M059J (cell line): ENCODE measurements around the gene CKS1B. TPM values are rescaled to one million over a fixed set of nuclear protein-coding genes. Genes with fewer than 3 reads are reported as not detected.
A peak's percentile ranks its signal among the peaks of the same experiment; 100 is the strongest.

Experiments
- DNase-seq: peaks from one replicate; pipeline ENCODE4 v3.0.0-alpha.2; 2012; ENCODE audit warnings: low read depth
- total RNA-seq: library from RNA; depleted of rRNA; stranded (reverse); fragments of >200 nt; shearing (Covaris generic); gene quantifications from 2 replicates; pipeline ENCODE4 v1.2.3, GENCODE V29; 2014; rRNA removed

The CKS1B gene
- 338 TPM in 2 replicates for total RNA-seq

GRCh38 chr1:154974102-154974807 lies at the start of gene CKS1B:
CKS1B (plus strand) TSS chr1:154974681; CDS start chr1:154974746, 65 bp downstream.
- peak; percentile 100 for DNase-seq

DNA sequence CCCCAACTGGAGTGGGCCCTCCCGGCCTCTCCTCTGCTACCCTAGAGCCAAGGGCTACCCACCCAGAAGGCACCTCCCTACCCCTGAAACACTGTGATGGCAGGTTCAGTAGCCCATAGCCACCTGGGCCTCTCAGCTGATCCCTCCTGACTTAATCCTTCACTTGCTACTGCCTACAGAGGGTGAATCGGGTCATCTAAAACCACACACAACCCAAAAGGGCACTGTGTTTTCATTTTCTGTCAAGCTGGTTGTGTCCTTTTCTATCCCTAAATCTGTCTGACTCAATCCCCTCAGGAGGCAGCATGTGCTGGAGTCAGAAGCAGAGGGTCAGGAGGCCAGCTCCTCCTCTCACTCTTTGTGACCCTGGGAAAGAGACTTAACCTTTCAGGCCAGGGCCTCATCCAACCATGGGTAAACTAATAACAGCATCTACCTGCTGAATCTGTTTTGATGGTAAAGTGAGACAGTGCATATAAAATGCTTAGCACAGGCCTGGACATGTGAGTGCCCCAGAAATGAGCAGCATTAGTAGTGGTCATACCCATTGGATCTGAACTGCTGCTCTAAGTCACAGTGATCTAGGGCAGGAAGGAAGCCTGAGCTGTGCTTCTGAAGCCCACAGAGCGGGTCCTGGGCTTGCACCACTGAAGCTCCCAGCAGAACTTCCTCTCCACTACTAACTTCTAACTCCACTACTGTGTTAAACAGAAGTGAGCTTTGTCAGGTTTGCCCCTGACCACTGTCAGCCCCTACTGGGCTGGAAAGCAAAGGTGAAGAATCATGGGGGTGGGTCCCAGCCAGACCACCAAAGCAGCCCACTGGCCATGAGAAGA lies 48.9 kb upstream of the CKS1B start:
- DNase-seq = no peak

- DNase-seq = no peak
Measured at GRCh38 chr1:154926201-154926600, 48.3 kb upstream of the CKS1B start.

DNA sequence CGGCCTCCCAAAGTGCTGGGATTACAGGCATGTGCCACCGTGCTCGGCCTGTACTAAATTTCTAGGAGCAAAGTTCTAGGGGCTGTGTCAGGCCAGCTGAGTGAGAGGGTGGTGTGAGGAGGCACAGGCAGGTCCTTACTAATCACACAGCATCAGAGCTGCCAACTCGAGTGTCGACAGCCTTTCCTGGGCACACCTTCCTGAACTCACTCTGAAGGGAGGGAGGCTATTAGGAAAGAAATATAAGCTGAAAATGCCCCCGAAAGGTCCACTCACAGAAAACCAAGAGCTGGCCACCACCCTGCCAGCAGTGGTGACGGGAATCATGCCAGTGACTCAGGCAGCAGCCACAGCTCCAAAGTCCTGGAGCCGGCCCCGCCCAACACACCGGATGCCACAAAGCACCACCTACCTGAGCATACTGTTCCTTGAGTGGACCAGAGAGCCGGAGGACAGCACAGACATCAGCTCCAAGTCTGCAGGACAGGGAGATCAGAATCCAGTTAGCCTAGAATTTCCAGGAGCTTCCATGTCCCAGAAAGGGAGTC lies 42.5 kb upstream of the CKS1B start:
- peak; percentile 82 for DNase-seq

GRCh38 chr1:154934358-154934948 lies 40.0 kb upstream of the CKS1B start:
- no peak for DNase-seq

- DNase-seq = no peak
Measured at GRCh38 chr1:154935749-154936554, 38.5 kb upstream of the CKS1B start.

DNA sequence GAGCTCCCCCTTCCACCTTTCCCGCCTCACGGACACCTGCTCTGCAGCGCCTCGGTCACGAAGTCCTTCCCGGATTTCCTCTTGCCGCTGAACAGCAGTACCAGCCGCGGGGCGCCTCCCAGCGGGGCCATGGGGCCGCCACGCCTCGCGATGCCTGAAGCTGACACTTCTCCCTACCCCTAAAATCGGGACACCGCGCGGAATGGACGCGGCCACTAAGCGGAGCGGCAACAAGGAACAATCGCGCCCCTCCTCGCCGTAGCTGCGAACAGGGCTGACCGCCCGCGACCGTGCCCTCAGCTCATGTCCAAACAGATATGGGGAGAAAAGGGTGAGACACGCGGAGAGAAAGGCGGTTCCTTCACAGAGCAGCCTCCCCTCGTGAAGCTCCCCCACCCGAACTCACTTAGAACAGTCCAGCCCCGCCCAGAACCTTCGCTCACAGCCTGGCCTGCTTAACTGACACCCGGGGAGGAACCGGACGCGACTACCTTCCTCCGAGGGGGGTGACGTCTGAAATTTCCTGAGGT lies 37.9 kb upstream of the CKS1B start, which contains the start of gene PMVK:
PMVK (minus strand) TSS at position 165 of the 530 bp plus-strand sequence; CDS start at position 131, 34 bp downstream.
- DNase-seq = peak; percentile 92

GRCh38 chr1:154937085-154937987 lies 37.1 kb upstream of the CKS1B start:
- peak; percentile 91 for DNase-seq

- no peak for DNase-seq
Measured at GRCh38 chr1:154937988-154938386, 36.5 kb upstream of the CKS1B start.

DNA sequence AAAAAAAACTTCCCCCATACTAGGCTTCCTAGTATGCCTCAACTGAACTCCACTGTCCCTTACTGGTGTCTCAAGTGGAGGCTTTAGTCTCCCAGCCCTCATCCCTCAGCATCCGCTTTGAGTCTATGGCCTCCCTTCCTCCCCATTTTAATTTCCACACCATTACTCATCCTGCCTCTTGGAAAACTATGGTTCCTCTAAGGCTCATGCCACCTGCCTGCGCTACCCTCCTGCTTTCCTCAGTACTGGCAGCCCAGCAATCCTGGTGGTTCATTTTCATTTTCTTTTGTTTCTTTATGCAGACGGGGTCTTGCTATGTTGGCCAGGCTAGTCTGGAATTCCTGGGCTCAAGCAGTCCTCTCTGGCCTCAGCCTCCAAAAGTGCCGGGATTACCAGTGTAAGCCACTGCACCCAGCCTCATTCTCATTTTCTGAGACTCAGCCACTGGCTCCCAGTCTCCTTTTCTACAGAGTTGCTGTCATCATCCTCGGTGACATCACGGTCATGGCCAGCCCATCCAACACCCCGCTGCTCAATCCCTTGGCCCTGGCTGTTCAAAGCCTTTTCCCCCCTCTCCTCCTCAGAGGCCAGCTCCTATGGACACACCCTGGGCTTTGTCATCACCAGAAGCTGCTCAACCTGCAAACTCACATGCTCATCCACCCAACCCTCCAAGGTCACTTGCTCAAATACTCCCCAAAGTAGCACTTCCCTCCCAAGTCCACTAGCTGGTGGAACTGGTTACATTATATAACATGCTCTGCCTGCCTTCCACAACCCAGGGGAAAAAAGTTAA lies 35.7 kb upstream of the CKS1B start:
- no peak for DNase-seq

DNA sequence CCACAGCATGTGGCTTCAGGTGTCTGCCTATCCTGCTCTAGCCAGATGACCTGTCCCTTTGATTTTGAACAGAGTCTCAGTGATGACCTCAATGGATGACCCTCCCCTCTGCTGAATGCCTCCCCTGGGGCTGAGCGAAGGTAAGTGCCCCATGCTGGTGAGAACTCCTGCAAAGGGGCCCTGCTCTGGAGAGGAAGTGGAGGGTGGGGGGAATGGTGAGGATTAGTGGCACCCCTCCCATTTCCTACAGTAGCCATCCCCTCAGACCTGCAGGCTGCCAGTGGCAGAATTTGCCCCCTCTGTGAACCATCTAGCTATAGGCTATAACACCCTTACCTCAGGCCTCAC lies 34.3 kb upstream of the CKS1B start:
- DNase-seq = no peak

DNA sequence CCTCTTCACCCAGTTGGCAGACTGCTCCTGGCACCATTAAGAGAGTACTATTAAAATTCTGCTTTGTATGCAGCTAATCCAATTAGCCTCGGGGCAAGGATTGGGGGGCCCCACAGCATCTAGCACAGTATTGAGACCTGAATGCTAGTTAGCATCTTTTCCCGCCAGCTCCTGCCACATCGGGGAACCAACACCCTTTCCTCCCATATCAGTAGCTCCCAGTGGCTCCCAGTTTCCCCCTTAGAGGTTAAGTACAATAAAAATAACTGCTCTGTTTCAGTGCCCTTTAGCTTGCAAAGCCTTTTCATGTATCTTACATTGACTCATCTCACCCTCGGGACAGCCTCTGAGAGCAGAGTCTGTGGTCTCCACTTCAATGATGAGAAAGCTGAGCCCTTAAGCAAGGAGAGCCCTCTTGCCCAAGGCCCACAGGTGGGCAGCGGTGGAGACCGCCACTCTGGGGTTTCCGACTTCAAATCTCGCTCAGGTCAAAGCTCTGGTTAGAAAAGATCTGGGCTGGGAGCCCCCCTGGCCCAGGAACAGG lies 33.8 kb upstream of the CKS1B start:
- DNase-seq = no peak

DNA sequence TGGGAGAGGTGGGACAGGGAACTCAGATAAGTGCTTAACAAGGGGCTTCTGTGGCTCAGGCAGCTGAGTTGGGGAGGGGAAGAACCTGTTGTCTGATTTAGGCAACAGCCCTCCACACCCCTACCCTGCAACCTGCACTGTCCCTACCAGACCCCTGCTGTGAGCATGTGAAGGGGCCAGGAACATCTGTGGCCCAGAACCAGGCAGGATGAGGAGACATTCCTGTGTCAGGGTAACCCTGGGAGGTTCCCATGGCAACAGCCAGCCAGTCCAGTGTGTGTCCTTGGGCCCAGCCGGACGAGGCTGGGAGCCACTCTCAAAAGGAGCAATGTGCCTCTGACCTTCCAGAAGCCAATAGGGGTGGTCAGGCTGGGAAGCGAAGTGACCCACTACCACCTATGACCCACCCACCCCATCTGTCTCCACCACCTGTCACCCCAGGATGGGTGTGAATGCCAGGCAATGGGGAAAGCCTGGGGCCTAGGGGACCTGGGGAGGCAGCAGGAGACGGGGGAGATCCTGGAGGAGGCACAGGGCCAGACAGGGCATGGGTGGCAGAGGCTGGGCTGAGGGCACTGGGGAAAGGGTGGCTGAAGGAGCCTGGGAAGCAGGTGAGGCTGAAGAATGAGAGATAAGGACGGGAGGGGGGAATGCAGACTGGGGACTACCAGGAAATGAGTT lies 33.0 kb upstream of the CKS1B start:
- peak; percentile 43 for DNase-seq

GRCh38 chr1:154943649-154944400 lies 30.7 kb upstream of the CKS1B start:
- DNase-seq = no peak

DNA sequence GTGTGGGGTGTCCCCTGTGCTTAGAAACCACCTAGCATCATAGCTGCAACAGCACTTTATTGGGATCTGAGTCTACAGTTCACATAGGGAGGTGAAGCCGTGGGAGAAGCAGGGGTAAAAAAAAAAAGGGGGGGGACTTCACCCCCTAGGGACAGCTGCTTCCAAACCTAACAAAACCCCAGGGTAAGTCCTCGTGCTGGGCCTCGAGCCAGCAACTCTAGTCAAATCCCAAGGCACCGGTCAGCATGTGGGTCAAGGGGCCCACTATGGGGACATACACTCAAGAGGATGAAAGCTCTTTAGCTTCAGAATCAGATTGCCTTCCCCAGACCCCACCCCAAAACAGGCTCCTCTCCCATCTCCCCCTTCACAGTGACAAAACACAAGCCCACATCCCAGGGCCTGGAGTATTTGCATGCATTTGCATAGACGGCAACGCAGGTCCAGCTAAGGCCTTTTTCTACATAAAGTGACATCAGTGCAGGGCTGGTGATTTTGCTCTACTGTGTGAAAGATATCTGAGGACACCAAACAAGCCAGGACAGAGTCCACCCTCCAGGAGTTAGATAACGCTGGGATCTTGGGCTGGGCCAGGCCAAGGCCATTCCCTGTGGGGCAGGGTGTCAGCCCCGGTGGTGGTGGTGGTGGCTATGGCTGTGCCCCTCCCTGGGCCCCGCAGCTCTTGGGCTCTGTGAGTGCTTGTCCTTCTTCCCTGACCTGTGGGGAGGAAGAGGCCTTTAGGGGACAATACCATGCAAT lies 29.9 kb upstream of the CKS1B start:
- DNase-seq = no peak

DNA sequence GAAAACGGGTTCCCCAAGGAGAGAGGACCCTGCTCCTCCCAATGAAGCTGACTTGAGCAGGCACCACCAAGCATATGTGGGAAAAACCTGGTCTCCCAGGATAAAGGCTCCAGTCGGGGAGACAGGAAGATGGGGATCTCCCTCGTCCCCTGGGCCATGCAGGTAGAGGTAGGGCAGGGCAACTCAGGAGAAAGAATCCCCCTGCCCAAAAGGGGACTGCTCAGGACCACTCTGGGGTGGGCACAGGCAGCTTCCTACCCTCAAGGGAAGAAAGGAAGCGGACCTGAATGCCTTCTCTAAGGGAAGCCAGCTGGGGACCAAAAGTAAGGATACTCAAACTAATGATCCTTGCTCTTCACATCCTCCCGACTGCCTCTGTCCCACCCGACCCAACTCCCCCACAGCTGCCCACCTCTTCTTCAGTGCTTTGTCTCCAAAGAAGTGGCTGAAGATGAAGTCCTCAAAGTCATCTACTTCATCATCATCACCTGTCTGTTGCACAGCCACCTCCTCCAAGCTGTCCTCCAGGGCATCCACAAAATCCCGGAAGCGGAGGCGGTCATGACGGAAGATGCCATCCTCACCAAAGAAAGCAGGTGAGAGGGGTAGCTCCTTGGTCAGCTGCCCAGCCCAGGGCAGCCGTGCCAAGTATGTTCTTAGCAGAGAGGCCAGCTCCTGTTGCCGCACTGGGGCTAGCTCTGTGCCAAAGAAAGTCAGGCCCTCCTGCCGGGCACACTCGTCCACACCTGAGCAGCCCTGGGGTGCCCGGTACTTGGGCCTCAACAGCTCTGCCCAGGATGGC lies 29.1 kb upstream of the CKS1B start:
- DNase-seq = no peak
